Naive B cell (primary cell): ENCODE data around the gene LCLAT1. TPM values are rescaled to one million over a fixed set of nuclear protein-coding genes. Genes with fewer than 3 reads are reported as not detected.
A peak's percentile ranks its signal among the peaks of the same experiment; 100 is the strongest.

Source experiments
- ATAC-seq, 2 donors: fragments of 150-1000 bp; cut with Tn5 transposase; 2 replicates each; pipeline ENCODE4 v1.10.0; 2021; ENCODE audit warnings: low read depth in 2 of 2, mild to moderate bottlenecking in 2 of 2, moderate library complexity in 2 of 2
- DNase-seq: peaks from one replicate; pipeline ENCODE4 v3.0.0; 2022
- H3K27ac Mint-ChIP-seq, 6 donors: one replicate each; pipeline ENCODE4 v1.8.0; 2020 to 2022; ENCODE audit warnings: mild to moderate bottlenecking in 6 of 6, mixed read lengths in 6 of 6, moderate library complexity in 5 of 6, inconsistent platforms in 2 of 6
- H3K27me3 Mint-ChIP-seq, 3 donors: one replicate each; pipeline ENCODE4 v1.8.0; 2021 to 2022; ENCODE audit warnings: mixed read lengths in 3 of 3, mild to moderate bottlenecking in 1 of 3
- H3K36me3 Mint-ChIP-seq, 2 donors: one replicate each; pipeline ENCODE4 v1.8.0; 2020 to 2022; ENCODE audit warnings: mixed read lengths in 2 of 2, inconsistent platforms in 1 of 2, mild to moderate bottlenecking in 1 of 2
- H3K4me1 Mint-ChIP-seq, 3 donors: one replicate each; pipeline ENCODE4 v1.8.0; 2020 to 2022; ENCODE audit warnings: mixed read lengths in 3 of 3, inconsistent platforms in 1 of 3, mild to moderate bottlenecking in 1 of 3, moderate library complexity in 1 of 3
- H3K4me3 Mint-ChIP-seq, 8 donors: one replicate each; pipeline ENCODE4 v1.8.0; 2020 to 2022; ENCODE audit warnings: mild to moderate bottlenecking in 8 of 8, mixed read lengths in 8 of 8, moderate library complexity in 8 of 8, inconsistent platforms in 2 of 8
- H3K9me3 Mint-ChIP-seq, 7 donors: one replicate each; pipeline ENCODE4 v1.8.0; 2020 to 2022; ENCODE audit warnings: mixed read lengths in 7 of 7, mild to moderate bottlenecking in 5 of 7, inconsistent platforms in 2 of 7, moderate library complexity in 1 of 7
- polyA plus RNA-seq, 6 donors: library from polyadenylated mRNA; unstranded; fragments of 300-500 nt; fragmentation: Illumina TruSeq; gene quantifications; one replicate each; pipeline ENCODE4 v1.2.3, GENCODE V29; 2021; ENCODE audit warnings: low read depth in 6 of 6

The LCLAT1 gene
- polyA plus RNA-seq, 6 donors from 2014 or later, result 13.1 to 29.4 (median 19.4) TPM

DNA sequence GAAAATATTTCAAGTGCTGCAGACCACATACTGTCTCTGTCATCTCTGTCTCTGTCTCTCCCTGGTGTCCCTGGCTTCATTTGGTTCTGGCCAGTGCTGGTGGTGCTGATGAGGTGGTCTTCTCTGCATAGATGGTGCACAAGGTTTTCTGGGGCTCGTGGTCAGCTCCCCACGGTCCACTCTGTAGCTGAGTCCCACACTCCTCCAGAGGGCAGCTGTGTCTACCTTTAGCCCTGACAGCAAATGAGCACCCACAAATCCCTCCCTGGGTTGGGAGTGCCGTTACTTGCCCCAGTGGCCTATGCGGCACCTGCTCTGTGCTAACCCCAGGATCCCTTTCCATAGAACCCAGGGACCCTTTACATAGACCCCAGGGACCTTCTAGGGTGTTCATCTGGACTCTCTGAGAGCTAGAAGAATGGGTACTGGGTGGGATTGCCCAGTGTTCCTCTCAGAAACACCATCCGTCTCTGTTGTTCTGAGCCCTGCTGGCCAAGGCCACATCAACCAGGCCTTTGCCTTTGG, 230.9 kb downstream of the LCLAT1 start:
- H3K9me3 Mint-ChIP-seq, result peaks cover 0 to 2% (median 0%) of the 10 kb centered on the region in 7 donors
- DNase-seq (no peak), ATAC-seq (no peak)
- H3K36me3 Mint-ChIP-seq, result no peaks in the 10 kb centered on the region
- H3K27me3 Mint-ChIP-seq, result peaks cover 0 to 6% (median 0%) of the 10 kb centered on the region in 3 donors
- H3K4me3 Mint-ChIP-seq, result peak overlapping the region in 1 of 8 donors; percentile 31
- peak overlapping the region in 1 of 6 donors; percentile 94 for H3K27ac Mint-ChIP-seq
- H3K4me1 Mint-ChIP-seq, result peaks cover 0 to 8% (median 0%) of the 10 kb centered on the region in 3 donors

DNA sequence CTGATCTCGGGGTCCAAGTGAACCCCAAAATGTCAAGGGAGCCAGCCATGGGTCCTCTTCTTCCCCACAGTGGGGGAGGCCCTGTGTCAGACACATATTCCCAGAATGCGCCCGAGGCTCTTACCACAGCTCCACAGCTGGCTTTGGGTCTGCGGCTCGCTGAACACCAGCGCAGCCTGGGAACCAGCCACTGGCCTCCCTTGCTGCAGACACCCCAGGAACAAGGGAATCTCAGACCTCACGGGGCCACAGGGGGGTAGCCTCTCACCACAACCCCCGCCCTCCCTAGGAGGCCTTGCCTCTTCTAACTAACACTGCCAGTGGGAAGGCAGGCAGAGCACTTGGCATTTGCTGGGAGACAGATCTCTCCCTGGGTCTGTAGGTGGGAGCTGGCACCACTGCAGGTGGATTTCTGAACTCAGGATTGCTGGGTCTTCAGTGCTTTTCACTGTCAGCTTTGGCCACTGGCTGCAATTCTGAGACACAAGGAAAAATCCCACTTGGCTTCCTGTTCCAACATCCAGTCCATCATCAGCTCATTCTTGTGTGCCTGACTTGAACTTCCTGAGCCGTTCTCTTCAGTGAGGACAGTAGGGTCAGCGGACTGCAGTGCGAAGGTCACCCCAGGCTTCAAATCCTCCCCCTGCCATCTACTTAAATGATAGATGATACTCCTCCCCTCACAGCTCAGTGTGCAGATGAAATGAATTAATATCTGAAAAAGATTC, 231.5 kb downstream of the LCLAT1 start:
- ATAC-seq, result no peak
- H3K27me3 Mint-ChIP-seq, result peaks cover 0 to 4% (median 0%) of the 10 kb centered on the region in 3 donors
- peak overlapping the region in 1 of 6 donors; percentile 86 for H3K27ac Mint-ChIP-seq
- no peaks in the 10 kb centered on the region for H3K36me3 Mint-ChIP-seq
- peaks cover 6 to 15% (median 6%) of the 10 kb centered on the region in 3 donors for H3K4me1 Mint-ChIP-seq
- DNase-seq, result no peak
- H3K4me3 Mint-ChIP-seq, result peak overlapping the region in 1 of 8 donors; percentile 1
- H3K9me3 Mint-ChIP-seq, result peaks cover 0 to 2% (median 0%) of the 10 kb centered on the region in 7 donors

- no peak overlapping the region for H3K27ac Mint-ChIP-seq
- ATAC-seq, result no peak
- H3K27me3 Mint-ChIP-seq, result no peaks in the 10 kb centered on the region
These were observed 232.5 kb downstream of the LCLAT1 start for GRCh38 chr2:30679426-30680088.

DNA sequence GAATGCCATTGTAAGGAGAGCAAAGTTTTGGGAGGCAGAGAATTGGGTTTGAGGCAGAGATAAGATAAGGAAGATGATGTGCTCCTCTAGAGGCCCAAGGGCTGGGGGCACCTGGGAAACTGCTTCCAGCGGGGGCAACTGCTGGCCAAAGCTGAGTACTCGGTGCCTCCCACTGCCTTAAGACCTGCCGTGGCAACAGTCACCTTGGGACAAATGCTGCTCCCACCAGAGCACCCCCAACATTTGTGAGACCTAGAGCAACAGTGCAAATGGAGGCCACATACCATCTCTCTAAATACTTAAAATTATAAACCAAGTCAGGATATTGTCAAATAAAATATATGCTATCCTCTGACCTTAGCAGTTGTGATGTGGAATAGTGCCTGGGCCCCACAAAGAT, 233.1 kb downstream of the LCLAT1 start:
- no peak for ATAC-seq
- no peaks in the 10 kb centered on the region for H3K36me3 Mint-ChIP-seq
- H3K4me3 Mint-ChIP-seq, result no peak overlapping the region
- H3K27me3 Mint-ChIP-seq, result no peaks in the 10 kb centered on the region
- DNase-seq, result no peak
- peaks cover 0 to 1% (median 0%) of the 10 kb centered on the region in 7 donors for H3K9me3 Mint-ChIP-seq
- H3K27ac Mint-ChIP-seq, result no peak overlapping the region
- peaks cover 8 to 22% (median 10%) of the 10 kb centered on the region in 3 donors for H3K4me1 Mint-ChIP-seq

More at GRCh38 chr2:30679426-30680088, 232.5 kb downstream of the LCLAT1 start:
- H3K36me3 Mint-ChIP-seq, result no peaks in the 10 kb centered on the region
- no peak overlapping the region for H3K4me3 Mint-ChIP-seq
- no peak for DNase-seq
- H3K4me1 Mint-ChIP-seq, result peaks cover 8 to 22% (median 10%) of the 10 kb centered on the region in 3 donors
- peaks cover 0 to 2% (median 0%) of the 10 kb centered on the region in 7 donors for H3K9me3 Mint-ChIP-seq

GRCh38 chr2:30681022-30681421, 234.0 kb downstream of the LCLAT1 start:
- Mint-ChIP-seq H3K4me3 (no peak overlapping the region), H3K4me1 (peaks cover 8 to 22% (median 10%) of the 10 kb centered on the region in 3 donors), H3K27ac (peak overlapping the region in 1 of 6 donors; percentile 80), H3K27me3 (no peaks in the 10 kb centered on the region), H3K9me3 (peaks cover 0 to 1% (median 0%) of the 10 kb centered on the region in 7 donors), H3K36me3 (no peaks in the 10 kb centered on the region)
- ATAC-seq (no peak), DNase-seq (no peak)

DNA sequence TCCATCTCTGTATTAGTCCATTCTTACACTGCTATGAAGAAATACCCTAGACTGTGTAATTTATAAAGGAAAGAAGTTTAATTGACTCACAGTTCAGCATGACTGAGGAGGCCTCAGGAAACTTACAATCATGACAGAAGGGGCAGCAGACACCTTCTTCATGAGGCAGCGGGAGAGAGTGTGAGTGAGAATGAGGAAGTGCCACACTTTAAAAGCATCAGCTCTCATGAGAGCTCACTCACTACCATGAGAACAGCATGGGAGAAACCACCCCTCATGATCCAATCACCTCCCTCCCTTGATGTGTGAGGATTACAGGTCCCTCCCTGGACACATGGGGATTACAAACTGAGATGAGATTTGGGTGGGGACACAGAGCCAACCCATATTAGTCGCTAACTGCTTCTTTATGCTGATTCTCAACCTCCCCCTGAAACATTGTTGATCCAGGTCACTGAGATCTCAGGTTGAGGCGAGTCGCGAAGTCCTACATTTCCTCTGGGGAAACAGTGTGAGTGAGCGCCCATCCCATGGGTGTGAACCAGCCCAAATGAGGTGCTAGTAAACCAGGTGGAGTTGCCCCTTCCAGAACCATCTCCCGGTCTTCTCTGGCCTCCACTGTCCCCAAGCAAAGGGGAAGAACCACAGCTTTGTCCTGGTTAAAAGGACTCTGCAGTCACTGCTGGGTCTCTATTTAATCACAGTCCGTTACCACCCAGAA, 236.3 kb downstream of the LCLAT1 start:
- Mint-ChIP-seq H3K27me3 (no peaks in the 10 kb centered on the region), H3K4me1 (peaks cover 8 to 13% (median 10%) of the 10 kb centered on the region in 3 donors), H3K4me3 (no peak overlapping the region), H3K27ac (peak overlapping the region; percentile 16 to 76 (median 64)), H3K9me3 (no peaks in the 10 kb centered on the region), H3K36me3 (no peaks in the 10 kb centered on the region)
- peak; percentile 95 to 98 for ATAC-seq
- peak; percentile 32 for DNase-seq

GRCh38 chr2:30684026-30684425, 237.0 kb downstream of the LCLAT1 start:
- Mint-ChIP-seq H3K9me3 (no peaks in the 10 kb centered on the region), H3K4me1 (peaks cover 8 to 13% (median 10%) of the 10 kb centered on the region in 3 donors), H3K27me3 (no peaks in the 10 kb centered on the region), H3K4me3 (no peak overlapping the region), H3K36me3 (no peaks in the 10 kb centered on the region), H3K27ac (peak overlapping the region in 3 of 6 donors; percentile 16 to 76 (median 65))
- no peak for ATAC-seq
- DNase-seq, result no peak

DNA sequence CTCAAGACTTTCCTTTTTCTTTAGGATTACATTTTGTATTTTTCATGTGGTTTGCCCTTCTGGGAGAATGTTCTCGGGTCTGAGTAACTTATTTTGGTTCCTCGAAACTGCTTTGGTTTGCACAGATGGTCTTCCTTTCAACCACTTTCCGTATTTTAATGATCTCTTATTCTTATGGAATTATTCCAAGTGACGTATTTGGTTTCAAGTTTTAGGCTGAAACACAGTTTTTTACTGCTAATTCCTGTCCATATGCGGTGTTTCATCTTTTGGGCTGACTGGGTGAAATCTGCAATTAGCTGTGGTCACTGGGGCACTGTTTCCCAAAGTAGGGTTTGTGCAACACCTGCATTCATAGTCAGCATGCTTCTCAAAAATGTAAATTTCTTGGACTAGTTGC, 237.5 kb downstream of the LCLAT1 start:
- DNase-seq (no peak), ATAC-seq (no peak)
- no peak overlapping the region for H3K4me3 Mint-ChIP-seq
- H3K9me3 Mint-ChIP-seq, result no peaks in the 10 kb centered on the region
- H3K27me3 Mint-ChIP-seq, result no peaks in the 10 kb centered on the region
- no peak overlapping the region for H3K27ac Mint-ChIP-seq
- H3K36me3 Mint-ChIP-seq, result no peaks in the 10 kb centered on the region
- peaks cover 8 to 13% (median 10%) of the 10 kb centered on the region in 3 donors for H3K4me1 Mint-ChIP-seq

GRCh38 chr2:30684996-30685395, 237.9 kb downstream of the LCLAT1 start:
- H3K27ac Mint-ChIP-seq, result no peak overlapping the region
- DNase-seq, result no peak
- peaks cover 8 to 13% (median 10%) of the 10 kb centered on the region in 3 donors for H3K4me1 Mint-ChIP-seq
- H3K36me3 Mint-ChIP-seq, result no peaks in the 10 kb centered on the region
- H3K27me3 Mint-ChIP-seq, result no peaks in the 10 kb centered on the region
- no peaks in the 10 kb centered on the region for H3K9me3 Mint-ChIP-seq
- peak overlapping the region in 1 of 8 donors; percentile 47 for H3K4me3 Mint-ChIP-seq
- no peak for ATAC-seq

- peaks cover 8 to 13% (median 10%) of the 10 kb centered on the region in 3 donors for H3K4me1 Mint-ChIP-seq
- ATAC-seq, result no peak
- no peak overlapping the region for H3K4me3 Mint-ChIP-seq
- H3K9me3 Mint-ChIP-seq, result no peaks in the 10 kb centered on the region
- no peak for DNase-seq
- no peak overlapping the region for H3K27ac Mint-ChIP-seq
- no peaks in the 10 kb centered on the region for H3K36me3 Mint-ChIP-seq
- no peaks in the 10 kb centered on the region for H3K27me3 Mint-ChIP-seq
These were observed 239.0 kb downstream of the LCLAT1 start for GRCh38 chr2:30686000-30686399.

GRCh38 chr2:30686669-30687068, 239.6 kb downstream of the LCLAT1 start:
- H3K4me1 Mint-ChIP-seq, result peaks cover 8 to 13% (median 10%) of the 10 kb centered on the region in 3 donors
- H3K4me3 Mint-ChIP-seq, result no peak overlapping the region
- ATAC-seq (no peak), DNase-seq (no peak)
- no peaks in the 10 kb centered on the region for H3K27me3 Mint-ChIP-seq
- no peak overlapping the region for H3K27ac Mint-ChIP-seq
- no peaks in the 10 kb centered on the region for H3K36me3 Mint-ChIP-seq
- no peaks in the 10 kb centered on the region for H3K9me3 Mint-ChIP-seq

DNA sequence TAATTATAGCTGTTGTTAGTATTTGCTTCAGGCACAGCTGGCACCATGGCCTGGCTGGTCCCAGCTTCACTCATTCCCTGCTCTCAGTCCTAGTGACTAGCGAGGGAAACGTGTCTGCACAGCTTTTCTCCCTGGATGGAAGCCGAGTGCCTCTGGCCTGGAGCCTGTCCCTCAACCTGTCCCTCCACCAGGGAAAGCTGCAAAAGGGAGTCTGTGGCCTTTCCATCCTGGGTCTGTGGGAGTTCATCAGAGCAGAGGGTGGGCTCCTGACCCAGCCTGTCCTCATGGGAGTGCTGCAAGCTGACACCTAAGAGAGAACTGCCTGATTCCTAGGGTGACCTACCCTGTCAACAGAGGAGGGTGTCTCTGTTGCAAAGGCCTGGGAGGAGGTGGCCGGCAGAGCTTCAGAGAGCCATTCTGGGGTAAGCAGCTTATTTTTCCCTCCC, 241.9 kb downstream of the LCLAT1 start:
- ATAC-seq (no peak), DNase-seq (no peak)
- Mint-ChIP-seq H3K27me3 (no peaks in the 10 kb centered on the region), H3K27ac (no peak overlapping the region), H3K9me3 (no peaks in the 10 kb centered on the region), H3K4me3 (no peak overlapping the region), H3K36me3 (no peaks in the 10 kb centered on the region), H3K4me1 (peaks cover 0 to 3% (median under 1%) of the 10 kb centered on the region in 3 donors)

- ATAC-seq, result no peak
- Mint-ChIP-seq H3K4me3 (no peak overlapping the region), H3K4me1 (no peaks in the 10 kb centered on the region), H3K36me3 (no peaks in the 10 kb centered on the region), H3K27ac (peak overlapping the region in 1 of 6 donors; percentile 22), H3K27me3 (peaks cover 0 to 2% (median under 1%) of the 10 kb centered on the region in 3 donors), H3K9me3 (no peaks in the 10 kb centered on the region)
- no peak for DNase-seq
These were observed 242.6 kb downstream of the LCLAT1 start for GRCh38 chr2:30689496-30690125.
